ENCODE data around the gene CENPF.
"Not testable (repeated sequence)": the region's sequence is repeated elsewhere in the genome, so short reads cannot be mapped to it uniquely, and the experiment has no call there.

CENPF gene

DNA sequence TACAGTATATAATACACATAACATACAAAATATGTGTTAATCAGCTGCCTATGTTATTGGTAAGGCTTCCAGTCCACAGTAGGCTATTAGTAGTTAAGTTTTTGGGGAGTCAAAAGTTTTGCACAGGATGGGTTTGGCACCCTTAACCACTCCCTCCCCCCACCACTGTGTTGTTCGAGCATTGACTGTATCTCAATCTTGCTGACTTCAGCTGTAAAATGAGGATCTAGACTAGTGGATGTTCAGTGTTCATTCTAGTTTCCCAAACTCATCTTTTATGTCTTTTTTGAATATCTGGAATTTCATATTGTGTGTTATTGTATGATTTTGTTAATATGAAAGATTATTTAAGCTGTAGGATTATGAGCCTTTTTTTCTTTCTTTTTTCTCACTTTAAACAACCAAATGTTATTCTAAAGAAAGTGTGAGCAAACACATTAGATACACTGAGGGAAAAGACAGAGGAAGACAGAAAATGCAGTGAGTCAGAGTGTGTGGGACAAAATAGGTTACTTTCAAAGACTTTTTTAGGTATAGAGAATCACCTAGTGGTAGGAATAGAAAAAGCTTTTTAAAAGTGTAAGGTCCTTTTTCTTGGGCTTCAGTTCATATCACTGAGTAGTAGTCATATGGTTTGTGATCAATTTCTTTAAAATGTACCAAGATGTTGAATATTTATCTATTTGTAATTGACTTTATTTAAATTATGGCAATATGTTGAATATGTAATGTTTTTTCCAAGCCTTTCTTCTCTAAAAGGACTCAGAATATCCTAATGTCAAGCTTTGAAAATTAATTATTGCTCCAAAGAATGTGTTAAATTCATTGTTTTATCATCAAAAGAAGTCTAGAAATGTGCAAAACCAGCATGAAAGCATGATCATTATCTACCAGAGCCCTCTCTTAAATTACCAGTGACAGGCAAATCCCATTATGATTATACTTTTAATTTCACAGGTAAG is 17.9 kb upstream of the CENPF start:
- DNase-seq, result no peak

DNA sequence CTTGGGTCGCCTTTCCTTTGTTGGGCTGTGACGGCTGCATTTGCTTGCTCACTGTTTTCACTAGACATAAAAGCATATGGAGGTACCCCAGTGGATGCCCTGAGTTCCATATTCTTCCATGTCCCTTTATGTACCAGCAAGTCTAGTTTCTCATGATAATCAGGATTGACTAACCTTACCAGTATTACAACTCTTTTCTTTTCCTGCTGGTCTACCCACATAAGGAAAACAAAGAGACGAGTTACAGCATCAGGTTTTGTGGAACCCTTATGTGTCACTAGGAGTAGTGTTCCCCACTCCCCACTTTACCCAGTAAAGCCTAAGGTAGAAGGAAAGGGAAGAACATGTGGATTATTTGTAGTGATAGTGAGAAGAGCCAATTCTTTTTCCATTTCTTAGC is 16.4 kb upstream of the CENPF start:
- no peak for DNase-seq

DNA sequence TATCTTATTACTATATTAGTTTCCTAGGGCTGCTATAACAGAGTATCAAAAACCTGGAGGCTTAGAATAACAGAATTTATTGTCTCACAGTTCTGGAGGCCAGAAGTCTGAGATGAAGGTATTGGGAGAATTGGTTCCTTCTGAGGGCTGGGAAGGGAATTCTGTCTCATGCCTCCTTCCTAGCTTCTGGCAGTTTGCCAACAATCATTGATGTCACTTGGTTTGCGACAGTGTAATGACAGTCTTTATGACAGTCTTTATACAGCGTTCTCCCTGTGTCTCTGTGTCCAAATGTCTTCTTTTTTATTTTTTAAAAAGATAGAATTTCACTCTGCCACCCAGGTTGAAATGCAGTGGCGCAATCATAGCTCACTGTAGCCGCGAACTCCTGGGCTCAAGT is 15.8 kb upstream of the CENPF start:
- DNase-seq, result no peak

DNA sequence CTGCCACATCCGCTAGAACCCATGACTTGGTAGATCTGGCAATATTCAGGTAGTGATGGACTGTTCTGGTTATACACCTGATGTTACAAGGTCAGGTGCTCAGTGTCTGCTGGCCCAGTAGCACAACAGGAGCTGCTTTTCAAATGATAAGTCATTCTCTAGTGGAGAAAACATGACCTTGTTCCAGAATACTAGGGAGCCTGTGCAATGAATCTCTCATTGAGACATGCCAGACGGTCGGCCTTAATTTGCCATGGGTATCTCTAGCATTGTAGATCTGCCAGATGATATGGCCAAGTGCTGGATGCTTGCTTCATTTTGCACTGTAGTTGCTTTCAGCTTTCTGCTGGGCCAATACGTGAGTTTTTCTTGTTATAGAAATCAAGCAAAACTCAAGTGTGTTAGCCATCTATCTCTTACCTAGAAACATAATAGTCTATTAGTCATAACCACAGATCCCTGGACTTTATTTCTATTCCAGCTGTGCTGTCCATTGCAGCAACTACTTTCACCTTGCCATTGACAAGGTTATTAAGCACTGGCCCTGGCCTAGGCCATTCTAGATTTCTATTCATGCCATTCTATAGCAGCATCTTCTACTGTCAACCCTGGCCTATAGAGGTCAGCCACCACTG is 13.9 kb upstream of the CENPF start:
- no peak for DNase-seq

DNA sequence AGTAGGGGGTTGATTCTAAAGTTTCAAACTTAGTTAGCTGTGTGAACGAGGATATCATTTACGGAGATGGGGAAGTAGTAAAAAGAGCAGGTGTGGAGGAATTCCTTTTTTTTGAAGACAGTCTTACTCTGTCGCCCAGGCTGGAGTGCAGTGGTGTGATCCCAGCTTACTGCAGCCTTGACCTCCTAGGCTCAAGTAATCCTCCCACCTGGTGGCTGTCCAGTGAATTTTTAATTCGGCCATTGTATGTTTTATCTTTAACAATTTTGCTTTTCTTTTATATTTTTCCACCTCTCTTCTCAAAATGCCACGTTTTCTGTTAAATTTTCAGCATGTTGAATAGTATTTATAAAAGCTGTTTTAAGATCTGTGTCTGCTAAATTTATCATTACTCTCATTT is 12.3 kb upstream of the CENPF start:
- no peak for DNase-seq

DNA sequence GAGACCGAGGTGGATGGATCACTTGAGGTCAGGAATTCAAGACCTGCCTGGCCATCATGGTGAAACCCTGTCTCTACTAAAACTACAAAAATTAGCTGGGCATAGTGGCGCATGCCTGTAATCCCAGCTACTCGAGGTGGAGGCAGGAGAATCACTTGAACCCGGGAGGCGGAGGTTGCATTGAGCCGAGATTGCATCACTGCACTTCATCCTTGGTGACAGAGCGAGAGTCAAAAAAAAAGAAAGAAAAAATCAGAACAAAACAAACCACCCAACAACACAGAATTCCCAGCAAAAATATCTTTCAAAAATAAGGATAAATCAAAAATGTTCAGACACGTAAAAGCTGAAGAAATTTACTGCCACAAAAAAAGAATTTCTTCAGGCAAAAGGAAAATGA is 11.1 kb upstream of the CENPF start:
- not testable (repeated sequence) for DNase-seq

DNA sequence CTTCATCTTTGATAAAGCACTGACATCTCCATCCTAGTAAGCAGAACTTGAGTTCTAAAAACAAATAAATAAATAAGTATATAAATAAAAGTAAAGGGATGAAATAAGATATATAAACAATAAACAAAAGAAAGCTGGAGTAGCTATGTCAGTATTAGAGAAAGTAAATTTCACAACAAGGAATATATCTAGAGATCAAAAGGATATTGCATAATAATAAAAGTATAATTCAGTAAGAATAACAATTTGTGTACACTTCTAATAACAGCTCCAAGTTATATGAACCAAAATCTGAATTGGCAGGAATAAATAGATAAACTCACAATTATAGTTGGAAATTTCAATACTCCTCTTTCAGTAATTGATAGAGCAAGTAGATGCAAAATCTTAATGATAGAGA is 9.8 kb upstream of the CENPF start:
- no peak for DNase-seq

DNA sequence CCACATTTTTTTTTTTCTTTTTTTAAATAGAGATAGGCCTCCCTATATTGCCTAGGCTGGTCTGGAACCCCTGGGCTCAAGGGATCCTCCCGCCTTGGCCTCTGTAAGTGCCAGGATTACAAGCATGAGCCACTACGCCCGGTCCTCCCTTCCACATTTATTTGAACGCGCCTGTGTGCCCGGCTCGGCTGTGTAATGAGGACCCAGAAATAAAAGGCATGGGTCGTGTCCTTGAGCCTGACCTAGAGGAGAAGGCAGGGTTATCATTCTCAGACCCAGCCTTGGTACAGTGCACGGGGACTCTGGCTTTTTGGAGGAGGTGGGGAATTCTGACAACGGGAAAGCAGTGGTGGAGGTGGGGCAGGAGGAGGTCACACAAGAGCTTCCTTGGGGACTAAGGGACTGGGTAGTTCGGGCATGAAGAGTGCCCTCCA is 841 bp downstream of the CENPF start:
- DNase-seq, result no peak

DNA sequence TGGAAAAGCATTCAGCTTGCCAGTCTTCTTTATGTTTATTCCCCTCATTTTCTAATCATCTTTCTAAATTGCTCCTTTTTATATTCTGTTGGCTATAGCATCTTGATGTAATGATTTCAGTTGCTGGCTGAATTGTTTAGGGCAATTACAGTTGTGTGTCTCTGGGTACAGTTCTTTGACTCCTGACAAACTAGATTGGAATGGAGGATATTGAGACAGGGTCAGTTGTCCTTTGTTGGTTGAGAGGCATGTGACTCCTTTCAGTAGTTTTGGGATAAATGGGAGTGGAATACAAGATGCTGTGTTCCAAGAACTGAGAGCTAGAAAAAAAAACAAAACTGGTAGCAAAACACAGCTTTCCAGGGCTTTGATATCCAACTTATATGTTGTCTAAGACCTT is 1.5 kb downstream of the CENPF start:
- DNase-seq, result no peak

DNA sequence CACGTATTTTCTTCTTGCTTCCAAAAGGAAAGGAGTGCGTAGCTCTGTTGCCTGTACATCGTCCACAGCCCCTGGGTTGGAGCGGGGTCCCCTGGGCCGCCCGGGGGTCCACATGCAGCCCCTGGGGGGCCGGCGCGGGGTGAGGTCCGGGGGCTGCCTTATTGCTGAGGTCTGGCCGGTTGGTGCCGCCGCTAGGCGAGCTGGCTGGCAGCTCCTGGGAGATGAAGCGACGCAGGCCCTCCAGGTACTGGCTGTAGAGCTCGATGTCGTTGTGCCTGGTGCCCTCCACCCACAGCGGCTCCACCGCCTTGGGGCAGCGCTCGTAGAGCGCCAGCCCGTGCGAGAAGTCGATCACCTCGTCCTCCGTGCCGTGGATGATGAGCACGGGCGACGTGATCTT is 2.5 kb downstream of the CENPF start:
- DNase-seq, result not testable (repeated sequence)

DNA sequence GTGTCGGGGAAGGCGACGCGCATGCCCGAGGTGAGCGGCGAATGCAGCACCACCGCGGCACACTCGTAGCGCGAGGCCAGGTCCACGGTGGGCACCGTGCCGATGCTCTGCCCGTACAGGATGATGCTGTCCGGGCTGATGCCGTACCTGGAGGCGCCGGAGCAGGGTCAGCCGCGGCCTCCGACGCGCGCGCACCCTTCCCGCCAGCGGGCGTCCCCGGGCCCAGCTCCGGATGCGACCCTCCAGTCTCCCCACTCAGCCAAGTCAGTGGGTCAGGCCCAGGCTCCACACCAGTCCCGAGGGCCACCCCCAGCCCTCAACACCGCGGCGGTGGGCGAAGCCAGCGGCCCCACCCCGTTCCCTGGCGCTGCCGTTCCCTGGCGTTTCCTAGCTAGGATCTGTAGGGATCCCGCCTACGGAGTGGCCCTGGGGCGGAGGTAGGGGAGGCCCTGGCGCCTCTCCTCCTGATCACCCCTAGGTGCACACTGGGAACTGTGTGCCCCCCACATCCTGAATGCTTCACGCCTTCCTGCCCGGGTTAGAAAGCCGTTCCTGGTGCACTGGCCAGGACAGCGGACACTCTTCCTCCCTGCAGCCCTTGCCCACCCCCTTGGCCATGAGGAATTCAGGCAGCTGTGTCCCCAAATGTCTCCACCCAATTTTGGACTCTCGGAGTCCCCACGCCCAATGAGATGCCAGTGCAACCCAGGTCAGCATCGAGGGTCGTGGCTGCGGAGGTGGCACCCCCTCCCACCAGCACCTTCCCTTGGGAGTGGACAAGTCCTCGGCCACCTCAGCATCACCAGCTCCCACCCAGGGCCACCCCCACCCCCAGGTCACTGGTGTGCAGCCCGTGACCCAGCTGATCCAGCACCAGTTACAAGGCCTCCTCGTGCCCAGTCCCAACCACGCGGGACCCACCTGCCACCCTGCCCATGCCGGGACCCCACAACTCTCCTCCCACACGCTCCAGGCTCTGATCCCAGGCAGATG is 3.2 kb downstream of the CENPF start:
- not testable (repeated sequence) for DNase-seq

DNA sequence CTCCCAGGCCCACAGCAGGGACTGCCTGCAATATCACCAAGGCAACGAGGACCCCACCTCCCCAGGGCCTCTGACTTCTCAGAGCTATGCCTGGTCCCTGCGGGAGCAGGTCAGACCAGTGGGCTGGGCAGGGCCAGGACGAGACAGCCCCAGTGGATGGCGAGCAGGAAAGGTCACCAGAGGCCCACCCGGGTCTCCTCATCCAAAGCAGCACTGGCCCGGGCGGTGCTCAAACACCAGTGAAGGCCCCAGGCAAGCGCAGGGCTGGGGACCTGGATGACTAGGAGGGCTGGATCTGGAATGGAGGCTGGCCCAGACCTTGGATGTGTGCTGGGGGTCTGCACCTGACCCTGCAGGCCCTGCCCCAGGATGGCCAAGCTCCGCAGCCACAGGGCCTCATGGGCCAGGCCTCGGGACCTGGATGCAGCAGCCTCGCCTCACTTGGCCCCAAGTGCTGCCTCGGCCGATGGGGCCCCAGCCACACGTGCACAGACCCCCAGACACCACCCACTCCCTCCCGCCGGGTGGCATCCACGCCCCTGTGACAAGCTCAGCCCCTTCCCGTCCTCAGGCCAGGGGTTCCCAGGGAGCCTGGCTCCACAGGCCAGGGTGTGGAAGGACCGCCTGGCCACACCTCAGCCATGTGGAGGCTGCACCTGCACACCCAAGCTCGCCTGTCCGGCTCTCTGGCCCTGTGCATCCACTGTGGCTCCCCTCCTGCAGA is 4.7 kb downstream of the CENPF start:
- DNase-seq, result not testable (repeated sequence)

DNA sequence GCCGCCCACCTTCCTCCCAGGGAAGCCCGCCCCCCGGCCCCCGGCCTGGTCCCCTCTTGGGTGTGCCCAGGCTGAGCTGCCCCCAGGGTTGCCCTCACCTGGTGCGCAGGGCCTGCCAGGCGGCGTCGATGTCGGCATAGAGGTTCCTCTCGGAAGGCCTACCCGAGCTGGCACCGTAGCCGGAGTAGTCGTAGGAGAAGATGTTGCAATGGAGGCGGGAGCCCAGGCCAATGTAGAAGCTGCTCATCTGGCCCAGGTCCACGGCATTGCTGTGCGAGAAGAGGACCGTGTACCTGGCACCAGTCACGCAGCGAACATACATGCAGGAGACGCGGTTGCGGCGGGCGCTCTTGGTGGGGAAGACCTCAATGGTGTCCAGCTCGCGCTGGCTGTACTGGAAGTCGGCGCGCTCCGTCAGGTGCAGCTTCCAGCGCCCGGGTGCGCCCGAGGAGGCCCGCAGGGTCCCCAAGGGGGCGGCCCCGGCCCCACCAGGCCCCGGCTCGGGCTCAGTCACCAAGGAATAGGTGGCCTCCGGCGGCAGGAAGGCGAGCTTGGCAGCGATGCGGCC is 5.3 kb downstream of the CENPF start:
- DNase-seq, result not testable (repeated sequence)

DNA sequence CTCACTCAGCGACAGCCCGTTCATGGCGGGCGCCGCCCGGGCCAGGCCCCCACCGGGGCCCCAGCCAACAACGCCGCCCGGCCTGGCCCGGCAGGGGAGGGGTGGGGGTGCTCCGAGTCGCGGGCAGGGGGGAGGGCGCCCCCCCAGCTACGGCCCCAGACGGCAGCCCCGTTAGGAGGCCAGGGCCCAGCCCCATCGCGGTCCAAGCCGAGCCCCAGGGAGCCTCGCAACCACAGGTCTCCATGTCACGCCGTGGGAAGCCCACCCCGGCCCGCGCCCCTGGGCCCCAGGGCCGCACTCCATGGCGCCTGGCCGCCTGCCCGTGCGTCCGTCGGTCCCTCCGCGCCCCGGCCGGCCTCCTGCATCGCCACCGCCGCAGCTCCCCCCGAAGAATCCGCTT is 5.8 kb downstream of the CENPF start:
- not testable (repeated sequence) for DNase-seq

DNA sequence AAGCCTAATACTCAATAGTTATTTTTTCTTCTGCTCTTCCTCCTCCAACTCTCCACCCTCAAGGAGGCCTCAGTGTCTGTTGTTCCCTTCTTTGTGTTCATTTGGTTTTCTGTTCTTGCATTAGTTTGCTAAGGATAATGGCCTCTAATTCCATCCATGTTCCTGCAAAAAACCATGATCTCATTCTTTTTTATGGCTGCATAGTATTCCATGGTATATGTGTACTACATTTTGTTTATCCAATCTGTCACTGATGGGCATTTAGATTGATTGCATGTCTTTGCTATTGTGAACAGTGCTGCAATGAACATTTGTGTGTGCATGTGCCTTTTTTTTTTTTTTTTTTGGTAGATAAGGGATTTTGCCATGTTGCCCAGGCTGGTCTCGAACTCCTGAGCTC is 6.7 kb downstream of the CENPF start:
- DNase-seq, result no peak

DNA sequence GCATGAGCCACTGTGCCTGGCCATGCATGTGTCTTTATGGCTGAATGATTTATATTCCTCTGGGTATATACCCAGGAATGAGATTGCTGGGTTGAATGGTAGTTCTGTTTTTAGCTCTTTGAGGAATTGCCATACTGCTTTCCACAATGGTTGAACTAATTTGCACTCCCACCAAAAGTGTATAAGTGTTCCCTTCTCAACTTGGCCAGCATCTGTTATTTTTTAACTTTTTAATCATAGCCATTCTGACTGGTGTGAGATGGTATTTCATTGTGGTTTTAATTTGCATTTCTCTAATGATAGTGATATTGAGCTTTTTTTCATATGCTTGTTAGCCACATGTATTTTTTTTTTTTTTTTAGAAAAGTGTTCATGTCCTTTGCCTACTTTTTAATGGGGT is 7.1 kb downstream of the CENPF start:
- not testable (repeated sequence) for DNase-seq

DNA sequence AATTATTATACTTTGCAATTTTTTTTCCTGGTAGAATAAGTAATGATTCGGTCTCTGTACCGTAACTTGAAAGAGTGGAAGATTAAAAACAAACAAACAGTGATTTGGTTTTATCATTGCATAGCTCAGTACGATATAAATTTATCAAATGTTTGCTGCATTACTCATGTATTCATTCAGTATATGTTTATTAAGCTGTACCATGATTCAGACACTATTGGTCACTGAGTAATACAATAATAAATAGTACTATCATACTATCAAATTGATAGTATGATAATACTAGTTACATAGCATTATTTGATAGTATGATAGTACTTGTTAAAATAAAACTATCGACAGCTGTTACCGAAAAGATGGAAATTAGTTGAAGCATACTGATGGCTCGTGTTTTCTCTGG is 12.1 kb downstream of the CENPF start:
- DNase-seq, result no peak

DNA sequence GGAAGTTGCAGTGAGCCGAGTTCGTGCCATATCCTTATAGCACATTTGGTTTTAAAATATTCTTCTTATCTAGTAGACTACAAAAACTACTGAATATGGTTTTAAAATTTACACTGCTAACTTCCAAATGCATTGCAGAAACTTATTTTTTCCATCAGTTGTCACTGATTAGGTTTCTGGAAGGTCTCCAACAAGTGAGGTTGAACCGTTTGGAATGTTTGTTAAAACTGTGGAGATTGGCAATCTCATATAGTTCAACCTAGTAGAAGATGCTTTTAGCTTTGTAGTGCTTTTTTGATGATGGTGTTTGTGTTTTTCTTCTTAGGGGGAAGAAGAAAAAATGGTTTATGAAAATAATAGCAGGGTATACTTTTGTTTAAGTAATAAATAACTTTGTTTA is 12.9 kb downstream of the CENPF start:
- DNase-seq, result no peak

DNA sequence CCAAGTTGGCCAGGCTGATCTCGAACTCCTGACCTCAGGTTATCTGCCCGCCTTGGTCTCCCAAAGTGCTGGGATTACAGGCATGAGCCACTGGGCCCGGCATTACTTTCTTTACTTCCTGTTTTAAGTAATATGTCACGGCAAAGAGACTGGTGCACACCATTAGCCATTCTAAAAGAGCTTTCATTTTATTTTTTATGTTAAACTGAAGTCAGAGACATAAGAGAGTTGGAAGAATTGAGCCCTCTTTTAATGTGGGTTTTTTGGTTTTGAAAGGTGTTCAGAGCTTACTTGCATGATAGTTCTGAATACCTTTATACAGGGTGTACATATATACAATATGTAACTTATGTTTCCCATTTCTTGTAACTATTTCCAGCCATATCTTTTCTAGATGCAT is 14.3 kb downstream of the CENPF start:
- peak in 2 of 6 experiments; percentile 8 to 11 for DNase-seq

DNA sequence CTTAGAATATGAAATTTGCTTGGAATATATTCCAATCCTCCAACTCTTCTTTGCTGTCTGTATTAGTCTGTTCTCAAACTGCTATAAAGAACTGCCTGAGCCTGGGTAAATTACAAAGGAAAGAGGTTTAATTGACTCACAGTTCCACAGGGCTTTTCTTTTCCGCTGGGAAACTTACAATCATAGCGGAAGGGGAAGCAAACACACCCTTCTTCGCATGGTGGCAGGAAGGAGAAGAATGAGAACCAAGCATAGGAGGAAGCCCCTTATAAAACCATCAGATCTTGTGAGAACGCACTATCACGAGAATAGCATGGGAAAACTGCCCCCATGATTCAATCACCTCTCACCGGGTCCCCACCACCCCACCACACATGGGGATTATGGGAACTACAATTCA is 14.8 kb downstream of the CENPF start:
- DNase-seq, result no peak

DNA sequence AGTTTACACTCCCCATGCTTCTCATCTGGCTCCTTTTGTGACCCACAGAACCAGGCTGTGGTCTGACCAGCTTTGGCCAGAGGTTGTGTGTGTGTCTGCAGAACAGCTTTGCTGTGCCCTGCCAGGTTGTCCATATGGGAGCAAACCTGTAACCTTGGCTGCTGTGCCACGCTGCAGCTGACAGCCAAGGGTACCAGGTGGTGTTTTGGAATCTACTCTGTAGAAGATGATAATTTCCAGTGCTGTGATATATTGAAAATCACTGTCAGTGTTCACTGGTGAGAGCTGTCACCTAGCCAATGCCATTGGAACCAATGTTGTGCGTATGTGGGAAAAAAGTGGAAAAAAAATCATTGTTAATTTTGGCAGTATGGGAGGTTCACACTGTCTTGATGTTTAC is 18.2 kb downstream of the CENPF start:
- DNase-seq, result no peak

DNA sequence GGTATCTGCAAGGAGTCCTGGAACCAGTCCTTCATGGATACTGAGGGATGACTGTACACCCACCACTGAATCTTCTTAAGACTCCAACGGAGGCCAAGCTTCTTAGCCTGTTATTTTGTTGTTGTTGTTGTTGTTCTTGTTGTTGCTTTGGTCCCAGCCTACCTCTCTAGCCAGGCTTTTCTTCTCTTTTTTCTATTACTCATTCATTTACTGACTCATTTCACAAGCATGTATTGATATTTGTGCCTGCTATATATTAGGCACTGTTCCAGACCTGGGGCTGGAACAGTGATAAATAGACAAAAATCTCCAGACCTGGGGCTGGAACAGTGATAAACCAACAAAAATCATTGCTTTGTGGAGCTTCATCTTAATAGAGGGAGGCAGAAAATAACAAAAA is 20.4 kb downstream of the CENPF start:
- DNase-seq, result no peak

Measured in stimulated activated naive CD4-positive, alpha-beta T cell (primary cell).